Measurements from ENCODE around the gene IER5.

The IER5 gene

GRCh38 chr1:181117648-181118449, 29.3 kb downstream of the IER5 start:
- no peaks in the 10 kb centered on the region for H3K36me3 ChIP-seq
- no peak for DNase-seq
- H3K4me3 ChIP-seq (ENCODE audit: low read depth, low read length) = no peak overlapping the region
- H3K27ac ChIP-seq = no peak overlapping the region
- no peaks in the 10 kb centered on the region for H3K9me3 ChIP-seq (ENCODE audit: severe bottlenecking)
- H3K27me3 ChIP-seq (ENCODE audit: insufficient read depth, low read depth, severe bottlenecking) = no peaks in the 10 kb centered on the region
- TF ChIP-seq, protein P1, sequence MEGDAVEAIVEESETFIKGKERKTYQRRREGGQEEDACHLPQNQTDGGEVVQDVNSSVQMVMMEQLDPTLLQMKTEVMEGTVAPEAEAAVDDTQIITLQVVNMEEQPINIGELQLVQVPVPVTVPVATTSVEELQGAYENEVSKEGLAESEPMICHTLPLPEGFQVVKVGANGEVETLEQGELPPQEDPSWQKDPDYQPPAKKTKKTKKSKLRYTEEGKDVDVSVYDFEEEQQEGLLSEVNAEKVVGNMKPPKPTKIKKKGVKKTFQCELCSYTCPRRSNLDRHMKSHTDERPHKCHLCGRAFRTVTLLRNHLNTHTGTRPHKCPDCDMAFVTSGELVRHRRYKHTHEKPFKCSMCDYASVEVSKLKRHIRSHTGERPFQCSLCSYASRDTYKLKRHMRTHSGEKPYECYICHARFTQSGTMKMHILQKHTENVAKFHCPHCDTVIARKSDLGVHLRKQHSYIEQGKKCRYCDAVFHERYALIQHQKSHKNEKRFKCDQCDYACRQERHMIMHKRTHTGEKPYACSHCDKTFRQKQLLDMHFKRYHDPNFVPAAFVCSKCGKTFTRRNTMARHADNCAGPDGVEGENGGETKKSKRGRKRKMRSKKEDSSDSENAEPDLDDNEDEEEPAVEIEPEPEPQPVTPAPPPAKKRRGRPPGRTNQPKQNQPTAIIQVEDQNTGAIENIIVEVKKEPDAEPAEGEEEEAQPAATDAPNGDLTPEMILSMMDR (IDR thresholded peaks at IDR 0.05; ENCODE audit: low read depth, low read length) = no peak

DNA sequence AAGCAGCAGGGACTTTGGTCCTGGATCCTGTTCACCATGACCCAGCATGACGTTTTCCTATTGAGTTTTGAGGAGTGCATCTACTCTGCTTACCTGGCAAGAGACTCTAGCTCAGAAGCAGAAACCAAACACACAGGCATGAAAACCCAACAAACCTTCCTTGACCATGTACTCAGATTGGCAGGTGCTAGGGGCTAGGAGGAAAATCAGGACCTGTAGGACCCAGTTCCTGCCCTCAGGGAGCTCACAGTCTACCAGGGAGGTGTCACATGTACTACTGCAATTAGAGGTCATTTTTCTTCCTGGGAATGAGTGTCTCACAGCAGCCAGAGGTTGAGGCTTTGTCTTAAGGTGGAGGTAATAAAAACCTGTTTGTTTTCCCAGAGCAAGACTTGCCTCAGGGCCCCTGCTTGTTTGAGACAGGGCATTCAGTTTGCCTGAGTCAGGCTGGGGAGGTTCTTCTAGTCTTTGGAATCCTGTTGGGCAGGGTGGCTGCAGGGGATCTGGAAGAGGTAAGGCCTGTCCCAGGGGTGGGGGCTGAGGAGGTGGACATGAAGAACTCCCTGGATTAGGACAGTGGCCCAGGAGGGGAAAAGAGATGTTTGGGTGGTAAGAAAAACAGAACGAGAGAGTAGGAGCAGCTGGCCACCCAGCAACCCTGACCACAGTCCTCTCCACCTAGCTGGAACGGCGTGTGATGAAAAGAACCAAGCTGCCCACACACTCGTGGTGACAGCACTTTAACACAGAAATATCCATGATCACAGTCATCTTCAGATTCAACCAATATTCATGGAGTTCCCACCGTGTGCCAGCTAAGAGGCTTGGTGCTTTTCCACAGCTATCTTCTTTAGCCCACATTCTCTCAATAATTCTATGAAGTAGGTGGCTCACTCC, 30.8 kb downstream of the IER5 start:
- Histone ChIP-seq H3K27me3 (ENCODE audit: insufficient read depth, low read depth, severe bottlenecking) (no peaks in the 10 kb centered on the region), H3K36me3 (no peaks in the 10 kb centered on the region), H3K4me3 (ENCODE audit: low read depth, low read length) (no peak overlapping the region), H3K9me3 (ENCODE audit: severe bottlenecking) (no peaks in the 10 kb centered on the region), H3K27ac (no peak overlapping the region)
- DNase-seq = no peak
- TF ChIP-seq, protein P1 (IDR thresholded peaks at IDR 0.05; ENCODE audit: low read depth, low read length) = no peak

GRCh38 chr1:181120924-181121323, 32.4 kb downstream of the IER5 start:
- Histone ChIP-seq H3K4me3 (ENCODE audit: low read depth, low read length) (no peak overlapping the region), H3K9me3 (ENCODE audit: severe bottlenecking) (no peaks in the 10 kb centered on the region), H3K27ac (no peak overlapping the region), H3K36me3 (no peaks in the 10 kb centered on the region), H3K27me3 (ENCODE audit: insufficient read depth, low read depth, severe bottlenecking) (no peaks in the 10 kb centered on the region)
- TF ChIP-seq, protein P1 (IDR thresholded peaks at IDR 0.05; ENCODE audit: low read depth, low read length) = no peak
- no peak for DNase-seq

DNA sequence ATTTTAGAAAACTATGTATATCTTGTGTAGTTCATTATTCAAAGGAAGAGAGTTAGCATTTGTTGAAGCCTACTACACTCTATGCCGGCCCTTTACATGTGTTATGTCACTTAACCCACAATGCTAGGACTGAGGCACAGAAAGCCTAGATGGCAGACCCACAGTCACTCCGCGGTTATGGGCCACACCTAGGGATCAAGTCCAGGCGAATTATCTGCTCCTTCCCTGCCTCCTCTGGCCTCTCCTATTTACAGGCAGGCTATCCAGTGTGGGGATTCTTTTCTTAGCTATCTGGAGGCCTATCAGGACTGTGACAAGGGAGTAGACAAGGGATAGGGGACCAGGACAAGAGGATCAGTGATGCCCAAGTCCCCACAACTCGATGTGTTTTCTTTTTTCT, 33.0 kb downstream of the IER5 start:
- Histone ChIP-seq H3K27me3 (ENCODE audit: insufficient read depth, low read depth, severe bottlenecking) (no peaks in the 10 kb centered on the region), H3K27ac (no peak overlapping the region), H3K9me3 (ENCODE audit: severe bottlenecking) (no peaks in the 10 kb centered on the region), H3K36me3 (no peaks in the 10 kb centered on the region), H3K4me3 (ENCODE audit: low read depth, low read length) (no peak overlapping the region)
- TF ChIP-seq, protein P1 (IDR thresholded peaks at IDR 0.05; ENCODE audit: low read depth, low read length) = no peak
- DNase-seq = no peak

DNA sequence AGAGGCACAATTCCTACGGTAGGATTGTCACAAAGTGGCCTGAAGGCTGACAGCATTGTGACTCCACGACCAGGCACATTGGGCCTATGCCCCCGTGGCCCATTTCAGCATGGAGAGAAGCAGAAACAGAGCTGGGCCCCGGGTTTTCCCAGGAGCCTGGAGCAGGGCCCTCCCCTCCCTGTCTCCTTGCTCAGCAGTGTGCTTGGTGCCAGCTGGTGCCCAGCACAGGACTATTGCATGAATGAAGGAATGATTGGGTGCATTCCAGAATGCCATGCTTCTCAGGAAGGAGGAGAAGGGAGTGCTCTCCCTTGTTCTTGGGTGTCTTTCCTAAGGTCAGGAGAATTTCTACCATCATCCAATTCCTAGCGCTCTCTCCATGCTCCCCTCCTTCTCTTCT, 33.7 kb downstream of the IER5 start:
- TF ChIP-seq, protein P1 (IDR thresholded peaks at IDR 0.05; ENCODE audit: low read depth, low read length) = no peak
- H3K27ac ChIP-seq = no peak overlapping the region

More for the DNA sequence above, 33.7 kb downstream of the IER5 start:
- no peak overlapping the region for H3K4me3 ChIP-seq (ENCODE audit: low read depth, low read length)
- no peaks in the 10 kb centered on the region for H3K36me3 ChIP-seq
- no peak for DNase-seq
- no peaks in the 10 kb centered on the region for H3K27me3 ChIP-seq (ENCODE audit: insufficient read depth, low read depth, severe bottlenecking)
- no peaks in the 10 kb centered on the region for H3K9me3 ChIP-seq (ENCODE audit: severe bottlenecking)
